Activated CD4-positive, alpha-beta T cell treated with anti-CD3 and anti-CD28 coated beads for 4 hours (primary cell): Measurements from ENCODE around the gene CDKN2AIP.
"Not testable (repeated sequence)": the region's sequence is repeated elsewhere in the genome, so short reads cannot be mapped to it uniquely, and the experiment has no call there.

ENCODE experiments used
- DNase-seq, 2 donors: peaks; one replicate each; pipeline ENCODE4 v3.0.0-alpha.2; 2020

CDKN2AIP gene

GRCh38 chr4:183416879-183417755, 27.3 kb upstream of the CDKN2AIP start:
- no peak for DNase-seq

GRCh38 chr4:183422962-183423631, 21.3 kb upstream of the CDKN2AIP start:
- DNase-seq = no peak

DNA sequence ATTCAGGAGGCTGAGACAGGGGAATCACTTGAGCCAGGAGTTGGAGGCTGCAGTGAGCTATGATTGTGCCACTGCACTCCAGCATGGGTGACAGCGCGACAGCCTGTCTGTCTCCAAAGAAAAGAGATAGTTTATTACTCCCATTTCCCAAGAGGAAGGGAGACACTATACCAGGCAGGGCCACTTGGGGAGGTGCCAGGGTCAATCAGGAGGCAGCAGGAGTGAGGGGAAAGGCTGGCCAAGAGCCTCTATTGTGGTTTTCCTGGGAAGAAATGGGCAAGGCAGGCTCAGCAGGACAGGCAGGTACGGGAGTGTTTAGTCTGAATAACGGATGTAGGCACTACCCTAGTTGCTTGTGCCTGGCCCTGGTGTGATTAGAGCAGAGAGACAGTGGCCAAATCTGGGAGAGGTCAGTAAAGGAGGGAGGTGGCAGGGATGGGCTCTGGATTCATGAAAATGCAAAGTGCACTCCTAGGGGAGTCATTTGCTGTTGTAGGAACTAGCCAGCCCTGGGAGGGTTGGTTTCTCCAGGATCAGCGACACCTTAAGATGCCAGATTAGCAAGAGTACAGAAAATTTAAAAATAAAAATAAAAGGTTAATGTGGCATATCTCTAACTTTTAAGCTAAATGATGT, 20.2 kb upstream of the CDKN2AIP start:
- DNase-seq = no peak

DNA sequence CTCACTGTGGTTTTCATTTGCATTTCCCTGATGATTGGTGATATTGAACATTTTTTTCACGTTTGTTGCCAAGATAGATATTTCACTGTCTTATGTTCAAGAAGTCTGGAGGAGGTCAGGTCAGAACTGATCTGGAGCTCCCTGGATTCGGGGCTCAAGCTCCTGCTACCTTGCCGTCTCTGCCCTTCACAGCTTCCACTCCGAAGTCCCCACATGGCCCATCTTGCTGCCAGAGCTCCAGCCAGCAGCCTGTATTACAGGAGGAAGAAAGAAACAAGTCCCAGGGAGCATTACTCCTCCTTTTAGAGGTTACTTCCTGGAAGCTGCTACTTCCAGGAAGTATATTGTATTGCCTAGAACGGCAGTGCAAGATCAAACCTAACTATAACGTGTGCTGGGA, 17.9 kb upstream of the CDKN2AIP start:
- DNase-seq = no peak

GRCh38 chr4:183429489-183429888, 14.9 kb upstream of the CDKN2AIP start:
- DNase-seq = no peak

DNA sequence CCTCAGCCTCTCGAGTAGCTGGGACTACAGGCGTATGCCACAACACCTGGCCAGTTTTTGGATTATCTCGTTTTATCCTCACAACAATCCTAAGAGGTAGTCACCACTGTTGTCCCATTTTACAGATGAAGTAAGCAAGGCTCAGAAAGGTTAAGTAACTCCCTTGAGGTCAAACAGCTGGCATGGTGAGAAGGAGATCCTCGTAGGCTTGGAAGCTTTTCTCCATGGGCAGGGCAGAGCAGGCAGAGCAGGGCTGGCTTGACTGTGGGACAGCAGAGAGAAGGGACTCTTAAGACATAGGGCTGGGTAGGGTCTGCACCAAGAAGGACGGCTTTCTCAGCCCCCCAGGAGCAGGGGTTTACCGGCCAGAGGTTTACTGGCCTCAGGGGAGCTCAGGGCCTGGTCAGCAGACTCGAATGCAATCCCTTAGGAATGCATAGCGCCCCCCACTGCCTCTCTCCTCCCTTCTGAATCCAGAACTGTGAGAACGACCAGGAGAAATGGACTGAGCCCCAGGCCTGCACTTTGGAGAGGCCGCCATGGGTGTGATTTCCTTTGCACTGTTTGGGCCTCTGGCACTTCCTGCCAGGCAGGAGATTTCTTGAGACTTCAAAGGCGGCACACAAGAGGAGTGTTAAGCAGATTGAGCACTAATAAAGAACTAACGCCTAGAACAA, 14.0 kb upstream of the CDKN2AIP start:
- DNase-seq = peak in 1 of 2 donors; percentile 18

DNA sequence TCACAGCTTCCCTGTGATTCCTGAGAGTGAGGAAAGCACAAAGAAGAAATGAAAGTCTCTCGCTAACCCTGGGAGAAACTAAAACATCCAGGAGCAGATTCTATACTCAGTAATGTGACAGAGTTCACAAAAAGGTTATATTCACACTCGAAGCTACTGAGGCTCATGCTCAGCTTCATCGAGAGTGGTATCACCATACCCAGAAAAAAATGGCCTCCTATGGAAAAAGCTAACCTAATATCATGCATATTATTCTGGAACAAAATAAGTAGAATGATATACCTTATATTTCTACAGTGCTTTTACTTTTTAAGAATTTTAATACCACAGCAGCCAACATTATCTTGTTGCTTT, 13.5 kb upstream of the CDKN2AIP start:
- DNase-seq = no peak

GRCh38 chr4:183431614-183432013, 12.8 kb upstream of the CDKN2AIP start:
- DNase-seq = no peak

DNA sequence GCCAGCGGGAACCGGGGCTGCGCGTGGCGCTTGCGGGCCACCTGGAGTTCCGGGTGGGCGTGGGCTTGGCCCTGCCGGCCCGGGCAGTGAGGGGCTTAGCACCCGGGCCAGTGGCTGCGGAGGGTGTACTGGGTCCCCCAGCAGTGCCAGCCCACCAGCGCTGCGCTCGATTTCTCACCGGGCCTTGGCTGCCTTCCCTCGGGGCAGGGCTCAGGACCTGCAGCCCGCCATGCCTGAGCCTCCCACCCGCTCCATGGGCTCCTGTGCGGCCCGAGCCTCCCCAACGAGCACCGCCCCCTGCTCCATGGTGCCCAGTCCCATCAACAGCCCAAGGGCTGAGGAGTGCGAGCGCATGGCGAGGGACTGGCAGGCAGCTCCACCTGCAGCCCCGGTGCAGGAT, 11.3 kb upstream of the CDKN2AIP start:
- DNase-seq = not testable (repeated sequence)

DNA sequence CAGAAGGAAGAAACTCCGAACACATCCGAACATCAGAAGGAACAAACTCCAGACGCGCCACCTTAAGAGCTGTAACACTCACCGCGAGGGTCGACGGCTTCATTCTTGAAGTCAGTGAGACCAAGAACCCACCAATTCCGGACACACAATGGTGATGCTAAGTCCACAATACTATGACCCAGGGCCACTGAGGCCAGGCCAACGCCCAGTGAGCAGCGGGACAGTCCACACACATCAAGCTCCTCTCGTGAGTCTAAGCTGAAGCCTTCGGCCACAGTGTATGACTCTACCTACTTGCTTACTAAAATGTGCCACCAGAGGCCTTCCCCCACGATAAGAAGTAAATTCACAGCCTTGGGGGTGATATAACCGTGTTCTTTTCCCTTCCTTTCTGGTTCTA, 10.2 kb upstream of the CDKN2AIP start:
- no peak for DNase-seq

- no peak for DNase-seq
These were observed 9.7 kb upstream of the CDKN2AIP start for GRCh38 chr4:183434666-183435190.

DNA sequence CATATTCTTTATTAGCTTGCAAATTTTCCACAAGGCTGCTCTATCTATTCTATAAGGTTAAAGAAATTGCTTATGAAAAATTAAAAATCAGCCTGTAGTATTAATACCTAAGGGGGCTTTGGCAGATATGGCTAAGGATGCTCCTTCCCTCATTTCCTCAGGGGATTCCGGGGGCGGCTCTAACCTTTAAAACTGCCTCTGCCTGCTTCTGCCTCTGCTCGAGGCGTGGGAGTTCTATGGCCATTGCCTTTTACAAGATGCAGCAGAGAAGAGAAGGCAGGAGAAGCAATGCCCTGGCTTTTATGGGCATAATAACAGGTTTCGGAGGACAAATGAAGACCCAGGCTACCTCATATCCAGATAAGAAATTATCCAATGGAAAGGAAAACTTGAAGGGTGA, 8.6 kb upstream of the CDKN2AIP start:
- no peak for DNase-seq

- no peak for DNase-seq
These were observed 8.0 kb upstream of the CDKN2AIP start for GRCh38 chr4:183436417-183436816.

DNA sequence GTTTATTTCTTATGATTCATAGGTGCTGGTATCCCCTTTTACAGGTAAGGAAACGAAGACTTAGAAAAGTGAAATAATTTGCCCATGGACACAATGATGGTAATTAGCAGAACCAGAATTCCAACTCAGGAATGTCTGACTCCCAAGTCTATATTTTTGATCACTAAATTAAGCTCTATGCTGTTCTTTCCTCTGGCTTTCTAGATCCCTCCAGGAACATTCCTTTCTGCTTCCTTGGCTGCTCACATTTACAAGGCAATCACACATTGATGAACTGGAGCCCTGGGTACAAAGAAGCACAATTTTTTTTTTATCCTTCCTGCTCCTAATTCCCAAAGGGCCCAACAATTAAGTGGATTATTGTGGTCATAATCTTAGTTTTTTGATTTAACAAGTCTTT, 7.0 kb upstream of the CDKN2AIP start:
- DNase-seq = no peak

- DNase-seq = no peak
These were observed 5.8 kb upstream of the CDKN2AIP start for GRCh38 chr4:183438458-183439113.

- DNase-seq = no peak
These were observed 3.2 kb upstream of the CDKN2AIP start for GRCh38 chr4:183441276-183441675.

DNA sequence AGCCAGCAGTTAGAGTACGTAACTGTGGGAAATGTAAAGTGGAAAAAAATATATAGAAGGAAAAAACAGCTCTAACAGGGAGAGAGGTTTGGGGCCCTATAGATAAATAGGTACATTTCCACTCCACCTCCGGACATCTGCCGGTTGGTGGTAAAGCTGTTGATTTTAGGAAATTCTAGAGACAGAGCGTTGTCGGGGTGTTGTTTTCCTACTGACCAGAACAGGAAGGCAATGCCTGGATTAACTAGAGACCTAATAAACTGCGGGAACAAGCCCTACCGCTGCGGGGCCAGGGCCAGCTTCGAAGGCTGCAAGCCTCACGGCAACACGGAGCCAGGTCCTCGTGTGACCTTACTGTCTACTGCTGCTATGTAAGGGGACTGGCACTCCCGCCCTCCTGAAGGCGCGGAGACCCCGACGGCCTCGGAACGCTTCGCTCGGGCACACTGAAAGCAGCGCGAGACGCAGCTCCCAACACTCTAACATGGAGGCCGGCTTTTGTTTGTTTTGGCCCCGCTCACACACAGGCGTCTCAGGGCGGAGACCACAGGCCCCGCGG, 702 bp upstream of the CDKN2AIP start:
- DNase-seq = peak in 1 of 2 donors; percentile 33

DNA sequence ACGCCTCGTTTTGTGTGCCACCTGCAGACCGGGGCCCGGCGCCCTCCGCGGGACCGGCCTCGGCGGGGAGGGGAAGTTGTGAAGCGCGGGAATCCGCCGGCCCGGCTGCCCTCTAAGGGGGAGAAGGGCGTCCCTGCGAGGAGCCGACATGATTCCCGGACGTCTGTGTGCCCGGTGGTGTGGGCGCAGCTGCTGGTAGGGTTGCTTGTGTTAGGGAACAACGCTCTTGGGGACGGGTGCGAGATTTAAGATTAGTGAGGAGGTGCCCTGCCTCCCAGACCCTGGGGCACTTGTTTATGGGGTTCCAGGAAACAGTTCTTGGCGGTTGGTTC, 627 bp downstream of the CDKN2AIP start:
- DNase-seq = no peak

GRCh38 chr4:183447646-183448045, 3.2 kb downstream of the CDKN2AIP start:
- DNase-seq = no peak

- DNase-seq = no peak
These were observed 4.0 kb downstream of the CDKN2AIP start for GRCh38 chr4:183448436-183448835.

DNA sequence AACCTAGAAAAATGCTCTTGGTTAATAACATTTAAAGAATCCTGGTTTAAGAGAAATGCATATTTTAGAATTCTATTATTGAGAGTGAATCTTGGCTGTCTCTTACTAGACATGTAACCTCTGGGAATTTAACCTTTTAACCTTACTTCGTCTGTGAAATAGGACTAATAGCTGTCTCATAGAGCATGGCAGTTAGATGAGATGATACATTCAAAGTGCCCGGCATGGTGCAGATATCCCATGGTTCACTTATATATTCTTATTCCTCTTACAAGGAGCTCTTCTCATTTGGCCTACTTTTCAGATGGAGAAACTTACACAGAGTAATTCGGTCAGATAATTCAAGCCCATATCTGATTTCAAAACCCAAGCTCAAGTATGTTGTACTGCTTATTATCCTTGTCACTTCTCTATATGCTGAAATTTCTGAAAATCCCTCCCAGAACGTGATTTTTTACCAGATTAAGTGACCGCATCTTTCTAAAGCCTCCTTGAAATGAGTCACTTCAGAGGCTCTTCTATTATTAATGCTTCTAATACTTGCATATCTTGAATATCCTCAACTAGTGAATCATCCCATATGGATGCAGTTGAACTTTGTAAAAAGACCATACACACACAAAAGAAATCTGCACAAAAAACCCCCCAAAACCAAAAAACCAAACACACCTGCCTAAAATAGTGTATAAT, 4.9 kb downstream of the CDKN2AIP start:
- DNase-seq = no peak

DNA sequence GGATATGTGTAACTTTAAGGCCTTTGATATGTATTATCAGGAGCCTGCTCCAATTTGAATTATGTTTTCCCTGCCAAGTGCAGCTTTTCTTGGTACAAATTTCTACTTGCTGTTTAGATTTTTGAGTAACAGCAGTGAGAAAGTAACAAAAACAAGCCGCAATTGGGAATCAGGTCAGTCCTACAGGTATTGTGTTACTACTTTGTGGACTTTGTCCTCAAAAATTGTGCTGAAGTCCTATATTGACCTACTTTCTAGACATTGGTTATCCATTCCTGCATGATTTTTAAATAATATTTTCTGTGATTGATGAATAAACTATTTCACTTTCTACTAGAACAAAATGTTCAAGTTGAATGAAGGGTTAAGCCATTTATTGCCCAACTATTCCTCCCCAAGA, 5.7 kb downstream of the CDKN2AIP start:
- DNase-seq = no peak
